ENCODE results near the gene DDX51. TPM values are rescaled to one million over a fixed set of nuclear protein-coding genes. Genes with fewer than 3 reads are reported as not detected.

Gene DDX51
- total RNA-seq, 1 donor from 2014 or later, result 4.3 TPM

DNA sequence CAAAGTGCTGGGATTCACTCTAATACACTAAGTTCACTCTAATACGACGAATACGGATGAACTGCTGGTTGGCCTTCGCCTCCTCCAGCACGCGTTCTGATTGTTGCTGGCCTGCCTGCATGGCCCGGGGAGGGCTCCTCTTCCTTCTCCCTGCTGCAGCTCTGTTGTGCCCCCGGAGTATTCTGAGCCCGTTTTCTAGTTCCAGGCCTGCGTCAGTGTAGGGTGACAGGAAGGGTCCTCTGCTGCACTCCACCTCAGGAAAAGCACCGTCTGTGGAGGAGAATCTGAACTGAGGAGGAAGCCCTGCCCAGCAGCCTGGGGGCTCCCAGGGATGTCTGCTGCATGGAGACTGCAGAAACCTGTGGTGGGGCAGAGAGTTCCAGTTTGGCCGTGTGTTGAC is 44.4 kb downstream of the DDX51 start:
- DNase-seq (ENCODE audit: low spot score in 2 of 2), result no peak
- intact Hi-C loops (cut with DNase I), result no loop called here
- peaks cover 0 to 20% of the 10 kb centered on the region in 2 donors for H3K36me3 ChIP-seq
- H3K9me3 ChIP-seq, result no peaks in the 10 kb centered on the region
- no peaks in the 10 kb centered on the region for H3K4me1 ChIP-seq
- H3K27ac ChIP-seq, result no peak overlapping the region
- no peaks in the 10 kb centered on the region for H3K27me3 ChIP-seq
- TF ChIP-seq, protein P1, sequence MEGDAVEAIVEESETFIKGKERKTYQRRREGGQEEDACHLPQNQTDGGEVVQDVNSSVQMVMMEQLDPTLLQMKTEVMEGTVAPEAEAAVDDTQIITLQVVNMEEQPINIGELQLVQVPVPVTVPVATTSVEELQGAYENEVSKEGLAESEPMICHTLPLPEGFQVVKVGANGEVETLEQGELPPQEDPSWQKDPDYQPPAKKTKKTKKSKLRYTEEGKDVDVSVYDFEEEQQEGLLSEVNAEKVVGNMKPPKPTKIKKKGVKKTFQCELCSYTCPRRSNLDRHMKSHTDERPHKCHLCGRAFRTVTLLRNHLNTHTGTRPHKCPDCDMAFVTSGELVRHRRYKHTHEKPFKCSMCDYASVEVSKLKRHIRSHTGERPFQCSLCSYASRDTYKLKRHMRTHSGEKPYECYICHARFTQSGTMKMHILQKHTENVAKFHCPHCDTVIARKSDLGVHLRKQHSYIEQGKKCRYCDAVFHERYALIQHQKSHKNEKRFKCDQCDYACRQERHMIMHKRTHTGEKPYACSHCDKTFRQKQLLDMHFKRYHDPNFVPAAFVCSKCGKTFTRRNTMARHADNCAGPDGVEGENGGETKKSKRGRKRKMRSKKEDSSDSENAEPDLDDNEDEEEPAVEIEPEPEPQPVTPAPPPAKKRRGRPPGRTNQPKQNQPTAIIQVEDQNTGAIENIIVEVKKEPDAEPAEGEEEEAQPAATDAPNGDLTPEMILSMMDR (IDR thresholded peaks at IDR 0.05), result no peak
- H3K4me3 ChIP-seq, result no peak overlapping the region

DNA sequence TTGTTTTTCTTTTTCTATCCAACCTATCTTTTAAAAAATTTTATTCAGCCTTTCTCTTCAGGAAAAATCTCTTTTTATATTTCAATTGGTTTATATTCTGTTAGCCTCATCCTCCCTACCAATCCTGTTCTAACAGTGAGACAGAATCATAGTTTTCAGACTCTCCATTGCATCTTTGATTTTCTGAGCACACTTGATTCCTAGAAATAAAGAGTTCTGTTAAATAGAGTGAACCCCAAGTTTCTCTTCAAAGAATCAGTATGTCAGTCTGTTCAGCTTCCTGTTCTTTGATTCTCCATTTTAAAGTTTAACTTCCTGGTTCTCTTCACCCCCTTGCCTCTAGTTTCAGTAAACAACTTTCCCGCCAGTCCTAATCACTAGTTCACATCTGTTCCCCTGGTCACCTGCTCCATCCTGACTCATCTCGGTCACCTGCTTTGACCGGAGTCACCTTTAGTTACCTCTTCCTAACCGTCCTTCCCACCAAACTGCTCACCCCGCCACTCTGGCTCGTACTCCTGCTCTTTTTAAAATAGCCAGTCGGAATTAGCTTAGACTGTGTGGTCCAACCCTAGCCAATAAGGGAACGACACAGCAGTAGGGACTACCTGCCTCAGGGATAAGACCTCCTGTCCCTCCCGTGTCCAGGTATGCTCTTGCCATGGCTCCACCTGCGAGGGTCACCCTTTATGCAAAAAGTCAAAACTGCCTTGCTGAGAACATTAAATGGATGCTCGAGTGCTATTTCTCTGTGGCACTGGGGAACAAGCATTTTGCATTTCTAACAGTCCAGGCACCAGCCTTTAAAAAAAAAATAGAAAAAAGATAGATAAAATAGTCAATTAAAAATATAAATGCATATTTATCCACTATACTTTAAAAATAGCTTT is 48.4 kb downstream of the DDX51 start:
- no peak overlapping the region for H3K4me3 ChIP-seq
- no peak overlapping the region for H3K27ac ChIP-seq
- H3K9me3 ChIP-seq, result no peaks in the 10 kb centered on the region
- TF ChIP-seq, protein P1 (IDR thresholded peaks at IDR 0.05), result no peak
- H3K36me3 ChIP-seq, result peaks cover 3 to 31% of the 10 kb centered on the region in 2 donors
- intact Hi-C loops (cut with DNase I), result no loop called here
- H3K4me1 ChIP-seq, result no peaks in the 10 kb centered on the region
- DNase-seq (ENCODE audit: low spot score in 2 of 2), result no peak
- H3K27me3 ChIP-seq, result no peaks in the 10 kb centered on the region

GRCh38 chr12:132094269-132094891 is 49.7 kb downstream of the DDX51 start:
- DNase-seq (ENCODE audit: low spot score in 2 of 2), result no peak
- Histone ChIP-seq H3K9me3 (no peaks in the 10 kb centered on the region), H3K36me3 (peaks cover 3 to 23% of the 10 kb centered on the region in 2 donors), H3K4me3 (no peak overlapping the region), H3K27me3 (no peaks in the 10 kb centered on the region), H3K4me1 (no peaks in the 10 kb centered on the region), H3K27ac (no peak overlapping the region)
- TF ChIP-seq, protein P1 (IDR thresholded peaks at IDR 0.05), result no peak
- intact Hi-C loops (cut with DNase I), result no loop called here

DNA sequence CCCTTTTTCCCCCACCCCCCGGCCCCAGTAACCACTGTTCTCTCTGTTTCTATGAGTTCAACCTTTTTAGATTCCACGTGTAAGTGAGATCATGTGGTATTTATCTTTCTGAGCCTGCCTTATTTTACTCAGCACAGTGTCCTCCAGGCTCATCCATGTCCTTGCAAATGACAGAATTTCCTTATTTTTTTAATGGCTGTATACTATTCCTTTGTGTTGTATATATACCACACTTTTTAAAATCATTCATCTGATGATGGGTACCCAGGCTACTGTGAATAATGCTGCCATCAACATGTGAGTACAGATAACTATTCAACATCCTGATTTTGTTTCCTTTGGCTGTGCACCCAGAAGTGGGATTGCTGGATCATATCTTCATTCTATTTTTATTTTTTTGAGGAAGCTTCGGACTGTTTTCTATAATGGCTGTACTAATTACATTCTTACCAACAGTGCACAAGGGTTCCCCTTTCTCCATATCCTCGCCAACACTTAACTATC is 54.7 kb downstream of the DDX51 start:
- intact Hi-C loops (cut with DNase I), result no loop called here
- Histone ChIP-seq H3K4me3 (no peak overlapping the region), H3K4me1 (peaks cover 0 to 12% of the 10 kb centered on the region in 2 donors), H3K27me3 (no peaks in the 10 kb centered on the region), H3K36me3 (peaks cover 3 to 12% of the 10 kb centered on the region in 2 donors), H3K27ac (no peak overlapping the region), H3K9me3 (no peaks in the 10 kb centered on the region)
- TF ChIP-seq, protein P1 (IDR thresholded peaks at IDR 0.05), result no peak
- DNase-seq (ENCODE audit: low spot score in 2 of 2), result no peak

Other genes starting within 250 kb of the DDX51 start
- gene ULK1, start 249.7 kb downstream of the DDX51 start, total RNA-seq, result 156 TPM
- gene PUS1, start 215.0 kb downstream of the DDX51 start, total RNA-seq, result 22.7 TPM
- gene EP400, start 194.4 kb downstream of the DDX51 start, total RNA-seq, result 23.3 TPM
- 9.2 TPM for gene NOC4L, start 138 bp upstream of the DDX51 start, total RNA-seq
- gene GALNT9, start 185.3 kb upstream of the DDX51 start, total RNA-seq, result not detected

All from ascending aorta (tissue), 2 donors.